Caki2 (cell line): ENCODE measurements around the gene BAIAP2. TPM values are rescaled to one million over a fixed set of nuclear protein-coding genes. Genes with fewer than 3 reads are reported as not detected.
"Not testable (repeated sequence)": the region's sequence is repeated elsewhere in the genome, so short reads cannot be mapped to it uniquely, and the experiment has no call there.

Experiments
- DNase-seq: peaks from one replicate; pipeline ENCODE4 v3.0.0-alpha.2; 2015; ENCODE audit warnings: low read depth
- in situ Hi-C: cut with HindIII; loops from 2 replicates; pipeline ENCODE4 v1.10.0; 2016; ENCODE audit warnings: low sequenced_read_pairs, low pct_unique_long_range_greater_than_20kb, mixed read lengths
- total RNA-seq: library from RNA; depleted of rRNA; stranded (reverse); fragments of >200 nt; shearing (Covaris generic); gene quantifications from 2 replicates; pipeline ENCODE4 v1.2.3, GENCODE V29; 2014; ENCODE audit warnings: low replicate concordance

BAIAP2 gene
- total RNA-seq, 1 experiment from 2014 or later = 30.1 TPM

- in situ Hi-C loops = no loop called here
- no peak for DNase-seq
Observed at GRCh38 chr17:80999536-81000333, 35.2 kb upstream of the BAIAP2 start.

- in situ Hi-C loops = no loop called here
- no peak for DNase-seq
Observed at GRCh38 chr17:81000334-81000630, 34.7 kb upstream of the BAIAP2 start.

- in situ Hi-C loops = no loop called here
- no peak for DNase-seq
Observed at GRCh38 chr17:81000631-81001357, 34.2 kb upstream of the BAIAP2 start.

GRCh38 chr17:81002013-81002384, 33.0 kb upstream of the BAIAP2 start:
- in situ Hi-C loops = no loop called here
- no peak for DNase-seq

GRCh38 chr17:81002409-81003361, 32.3 kb upstream of the BAIAP2 start:
- in situ Hi-C loops = no loop called here
- peak; percentile 50 for DNase-seq

GRCh38 chr17:81003711-81004475, 31.1 kb upstream of the BAIAP2 start:
- DNase-seq = no peak
- in situ Hi-C loops = no loop called here

- DNase-seq = no peak
- in situ Hi-C loops = no loop called here
Observed at GRCh38 chr17:81006891-81007290, 28.1 kb upstream of the BAIAP2 start.

GRCh38 chr17:81008140-81008539, 26.8 kb upstream of the BAIAP2 start:
- in situ Hi-C loops = no loop called here
- DNase-seq = no peak

GRCh38 chr17:81009136-81009535, 25.8 kb upstream of the BAIAP2 start:
- in situ Hi-C loops = no loop called here
- no peak for DNase-seq

GRCh38 chr17:81010935-81011334, 24.0 kb upstream of the BAIAP2 start:
- in situ Hi-C loops = no loop called here
- DNase-seq = no peak

GRCh38 chr17:81011951-81012350, 23.0 kb upstream of the BAIAP2 start:
- in situ Hi-C loops = no loop called here
- no peak for DNase-seq

GRCh38 chr17:81012574-81013447, 22.1 kb upstream of the BAIAP2 start:
- in situ Hi-C loops = no loop called here
- DNase-seq = no peak

- in situ Hi-C loops = no loop called here
- no peak for DNase-seq
Observed at GRCh38 chr17:81013642-81014041, 21.3 kb upstream of the BAIAP2 start.

- in situ Hi-C loops = no loop called here
Observed at GRCh38 chr17:81015136-81015535, 19.8 kb upstream of the BAIAP2 start.

GRCh38 chr17:81016575-81016974, 18.4 kb upstream of the BAIAP2 start:
- in situ Hi-C loops = no loop called here
- DNase-seq = no peak

More at GRCh38 chr17:81015136-81015535, 19.8 kb upstream of the BAIAP2 start:
- DNase-seq = no peak

GRCh38 chr17:81017330-81017729, 17.6 kb upstream of the BAIAP2 start:
- in situ Hi-C loops, DNase-seq: not testable (repeated sequence)

- in situ Hi-C loops = no loop called here
- no peak for DNase-seq
Observed at GRCh38 chr17:81018044-81018802, 16.7 kb upstream of the BAIAP2 start.
